HepG2 (cell line): ENCODE measurements around the gene NUDT22. TPM values are rescaled to one million over a fixed set of nuclear protein-coding genes. Genes with fewer than 3 reads are reported as not detected.
A peak's percentile ranks its signal among the peaks of the same experiment; 100 is the strongest.

Source experiments
- CEBPB ChIP-seq: IDR thresholded peaks from 2 replicates; pipeline ENCODE4 v1.6.1; 2011; ENCODE audit warnings: low read depth, low read length, improper control_type of control experiment, borderline replicate concordance
- CREM ChIP-seq, 2 experiments: sonication (generic) in 1 of 2; formaldehyde crosslinking in 1 of 2; IDR thresholded peaks; 2 replicates each; pipeline versions ENCODE4 v1.4.0 to v1.6.1; 2016 to 2020; ENCODE audit warnings: antibody characterized with exemption in 1 of 2, mild to moderate bottlenecking in 1 of 2, missing genetic modification reagents in 1 of 2
- E2F1 ChIP-seq: sonication (generic); formaldehyde crosslinking; IDR thresholded peaks from 2 replicates; pipeline ENCODE4 v1.5.0; 2020; ENCODE audit warnings: missing genetic modification reagents
- GABPA ChIP-seq, 2 experiments: IDR thresholded peaks; 2 replicates each; pipeline ENCODE4 v1.6.1; 2011 to 2016; ENCODE audit warnings: low read depth in 2 of 2, low read length in 1 of 2, missing biosample characterization in 1 of 2, missing genetic modification characterization in 1 of 2
- GATAD1 ChIP-seq: IDR thresholded peaks from 2 replicates; pipeline ENCODE4 v1.6.1; 2016; ENCODE audit warnings: missing genetic modification reagents, missing compliant biosample characterization
- IRX3 ChIP-seq: sonication (generic); formaldehyde crosslinking; IDR thresholded peaks from 2 replicates; pipeline ENCODE4 v1.8.1; 2023; ENCODE audit warnings: mild to moderate bottlenecking, low read depth, missing genetic modification reagents, borderline replicate concordance
- STAG1 ChIP-seq: sonication (generic); formaldehyde crosslinking; IDR thresholded peaks from 2 replicates; pipeline ENCODE4 v1.4.0; 2020; ENCODE audit warnings: missing genetic modification reagents
- ZKSCAN8 ChIP-seq: IDR thresholded peaks from 2 replicates; pipeline ENCODE4 v1.6.1; 2016; ENCODE audit warnings: borderline replicate concordance, missing genetic modification reagents, missing compliant biosample characterization
- ZMYM3 ChIP-seq: sonication (generic); formaldehyde crosslinking; IDR thresholded peaks from 2 replicates; pipeline ENCODE4 v1.5.1; 2020; ENCODE audit warnings: mild to moderate bottlenecking, missing genetic modification reagents
- ZNF136 ChIP-seq: sonication (generic); formaldehyde crosslinking; IDR thresholded peaks from 2 replicates; pipeline ENCODE4 v1.8.1; 2022; ENCODE audit warnings: low read depth, mild to moderate bottlenecking, moderate library complexity, missing genetic modification reagents
- ZNF512B ChIP-seq: sonication (generic); formaldehyde crosslinking; IDR thresholded peaks from 2 replicates; pipeline ENCODE4 v1.5.1; 2020; ENCODE audit warnings: missing genetic modification reagents, mild to moderate bottlenecking, borderline replicate concordance
- ZNF652 ChIP-seq: IDR thresholded peaks from 2 replicates; pipeline ENCODE4 v1.6.1; 2016; ENCODE audit warnings: low read depth, borderline replicate concordance
- ZNF670 ChIP-seq: sonication (generic); formaldehyde crosslinking; IDR thresholded peaks from 2 replicates; pipeline ENCODE4 v1.8.0; 2022; ENCODE audit warnings: mild to moderate bottlenecking, missing genetic modification reagents, borderline replicate concordance
- ZNF724P ChIP-seq: sonication (generic); formaldehyde crosslinking; IDR thresholded peaks from 2 replicates; pipeline ENCODE4 v1.8.0; 2022; ENCODE audit warnings: missing genetic modification reagents, borderline replicate concordance
- ZNF747 ChIP-seq: sonication (generic); formaldehyde crosslinking; IDR thresholded peaks from 2 replicates; pipeline ENCODE4 v1.8.1; 2023; ENCODE audit warnings: missing genetic modification reagents, mild to moderate bottlenecking, borderline replicate concordance
- ZNF776 ChIP-seq: sonication (generic); formaldehyde crosslinking; IDR thresholded peaks from 2 replicates; pipeline ENCODE4 v1.4.0; 2020; ENCODE audit warnings: mild to moderate bottlenecking, missing genetic modification reagents
- ZNF777 ChIP-seq: sonication (generic); formaldehyde crosslinking; IDR thresholded peaks from 2 replicates; pipeline ENCODE4 v1.4.0; 2020; ENCODE audit warnings: missing genetic modification reagents
- ZNF788 ChIP-seq: sonication (generic); formaldehyde crosslinking; IDR thresholded peaks from 2 replicates; pipeline ENCODE4 v1.5.0; 2020; ENCODE audit warnings: mild to moderate bottlenecking, missing genetic modification reagents, borderline replicate concordance
- ZNF879 ChIP-seq: sonication (generic); formaldehyde crosslinking; IDR thresholded peaks from 2 replicates; pipeline ENCODE4 v1.8.1; 2023; ENCODE audit warnings: missing genetic modification reagents
- ZSCAN25 ChIP-seq: sonication (generic); formaldehyde crosslinking; IDR thresholded peaks from 2 replicates; pipeline ENCODE4 v1.8.0; 2022; ENCODE audit warnings: mild to moderate bottlenecking, missing genetic modification reagents
- polyA plus RNA-seq, 8 experiments: library from polyadenylated mRNA; depleted of rRNA in 3 of 8; stranded (reverse) in 7 of 8; unstranded in 1 of 8; fragments of >200 nt; fragmentation: Illumina TruSeq in 4 of 8; extraction: Trizol in 4 of 8; gene quantifications; 2 replicates each; pipeline versions ENCODE4 v1.2.1 to v1.2.3, GENCODE V29; 2011 to 2016; ENCODE audit warnings: low read depth in 4 of 8, missing spikeins in 1 of 8, mixed read lengths in 1 of 8; ENCODE audit not compliant: insufficient read depth in 1 of 8
- total RNA-seq, 5 experiments: library from RNA; depleted of rRNA; stranded (reverse); fragments of >200 nt; fragmentation: Illumina TruSeq; extraction: Trizol; gene quantifications; 2 replicates each; pipeline ENCODE4 v1.2.3, GENCODE V29; 2016; ENCODE audit warnings: low read depth in 1 of 5
- TF ChIP-seq, protein P1 (sequence below): IDR thresholded peaks from 2 replicates; pipeline ENCODE4 v1.6.1; 2016
- TF ChIP-seq, protein P2 (sequence below): sonication (generic); formaldehyde crosslinking; IDR thresholded peaks from 2 replicates; pipeline ENCODE4 v1.4.0; 2020; ENCODE audit warnings: missing genetic modification reagents; ENCODE audit errors: not compliant biosample characterization

Gene NUDT22
- total and polyA plus RNA-seq, 2 of the 13 experiments (the other 11 are each of a cell fraction or from before 2014, with no cell fraction given), result 33.5 to 39.8 TPM

GRCh38 chr11:64225608-64226506 is at the start of gene NUDT22, which contains the start of gene TRPT1 (continued):
- TF ChIP-seq ZSCAN25 (CRISPR knock-in tag) (peak; percentile 46; the same call in 1 of the 2 replicates), ZMYM3 (CRISPR knock-in tag) (0 out of 2 replicates have a peak, but pooled peaks have one; percentile 21), E2F1 (peak; percentile 48; the same call in 1 of the 2 replicates), GABPA (IDR thresholded peaks at IDR 0.05; ENCODE audit: low read depth, low read length) (no peak), GABPA (CRISPR knock-in tag; IDR thresholded peaks at IDR 0.05; ENCODE audit: low read depth) (peak; percentile 90), ZNF879 (CRISPR knock-in tag) (peak; percentile 81; the same call in 1 of the 2 replicates), ZNF512B (CRISPR knock-in tag) (no peak), ZNF136 (CRISPR knock-in tag) (0 out of 2 replicates have a peak, but pooled peaks have one; percentile 34), GATAD1 (peak; percentile 82), ZNF652 (CRISPR knock-in tag) (no peak), ZNF788 (CRISPR knock-in tag) (0 out of 2 replicates have a peak, but pooled peaks have one; percentile 79), ZNF776 (CRISPR knock-in tag) (peak; percentile 41; the same call in 1 of the 2 replicates), CREM (IDR thresholded peaks at IDR 0.05) (peak; percentile 29; the same call in 1 of the 2 replicates), CREM (CRISPR knock-in tag; IDR thresholded peaks at IDR 0.05) (no peak), CEBPB (no peak), STAG1 (CRISPR knock-in tag) (no peak), ZNF777 (peak; percentile 84), ZNF724P (CRISPR knock-in tag) (no peak), ZNF747 (CRISPR knock-in tag) (peak; percentile 29; the same call in 1 of the 2 replicates), IRX3 (CRISPR knock-in tag) (no peak), ZKSCAN8 (CRISPR knock-in tag) (peak; percentile 28; the same call in 1 of the 2 replicates), ZNF670 (CRISPR knock-in tag) (no peak)
- TF ChIP-seq, protein P1, sequence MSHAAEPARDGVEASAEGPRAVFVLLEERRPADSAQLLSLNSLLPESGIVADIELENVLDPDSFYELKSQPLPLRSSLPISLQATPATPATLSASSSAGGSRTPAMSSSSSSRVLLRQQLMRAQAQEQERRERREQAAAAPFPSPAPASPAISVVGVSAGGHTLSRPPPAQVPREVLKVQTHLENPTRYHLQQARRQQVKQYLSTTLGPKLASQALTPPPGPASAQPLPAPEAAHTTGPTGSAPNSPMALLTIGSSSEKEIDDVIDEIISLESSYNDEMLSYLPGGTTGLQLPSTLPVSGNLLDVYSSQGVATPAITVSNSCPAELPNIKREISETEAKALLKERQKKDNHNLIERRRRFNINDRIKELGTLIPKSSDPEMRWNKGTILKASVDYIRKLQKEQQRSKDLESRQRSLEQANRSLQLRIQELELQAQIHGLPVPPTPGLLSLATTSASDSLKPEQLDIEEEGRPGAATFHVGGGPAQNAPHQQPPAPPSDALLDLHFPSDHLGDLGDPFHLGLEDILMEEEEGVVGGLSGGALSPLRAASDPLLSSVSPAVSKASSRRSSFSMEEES (CRISPR knock-in tag), result no peak
- TF ChIP-seq, protein P2, sequence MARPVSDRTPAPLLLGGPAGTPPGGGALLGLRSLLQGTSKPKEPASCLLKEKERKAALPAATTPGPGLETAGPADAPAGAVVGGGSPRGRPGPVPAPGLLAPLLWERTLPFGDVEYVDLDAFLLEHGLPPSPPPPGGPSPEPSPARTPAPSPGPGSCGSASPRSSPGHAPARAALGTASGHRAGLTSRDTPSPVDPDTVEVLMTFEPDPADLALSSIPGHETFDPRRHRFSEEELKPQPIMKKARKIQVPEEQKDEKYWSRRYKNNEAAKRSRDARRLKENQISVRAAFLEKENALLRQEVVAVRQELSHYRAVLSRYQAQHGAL (CRISPR knock-in tag), result peak; percentile 21
